Body of pancreas (tissue), 4 donors: ENCODE data around the gene COL4A2. TPM values are rescaled to one million over a fixed set of nuclear protein-coding genes. Genes with fewer than 3 reads are reported as not detected.
A peak's percentile ranks its signal among the peaks of the same experiment; 100 is the strongest.

Experiments used
- ATAC-seq: fragments of 150-250 bp; one replicate; pipeline ENCODE4 v1.9.1; 2016
- DNase-seq, 4 donors: peaks; one replicate each; pipeline ENCODE4 v3.0.0-alpha.2; 2019
- H3K27ac ChIP-seq, 4 donors: fragments of 200-600 bp; sonication (generic); 1 replicate in 3 of 4; 2 replicates in 1 of 4; pipeline versions ENCODE4 v1.5.1 to v1.6.1; 2016 to 2019; ENCODE audit warnings: mild to moderate bottlenecking in 1 of 4, mixed read lengths in 1 of 4, moderate library complexity in 1 of 4
- H3K27me3 ChIP-seq, 2 donors: fragments of 200-600 bp; sonication (generic); one replicate each; pipeline ENCODE4 v1.6.0; 2016; ENCODE audit warnings: mild to moderate bottlenecking in 1 of 2
- H3K36me3 ChIP-seq, 2 donors: fragments of 200-600 bp; sonication (generic); replicated peaks in 1 of 2; 2 replicates each; pipeline ENCODE4 v1.5.1; 2016; ENCODE audit warnings: low read depth in 2 of 2; ENCODE audit not compliant: insufficient read depth in 1 of 2
- H3K4me1 ChIP-seq: fragments of 200-600 bp; sonication (generic); one replicate; pipeline ENCODE4 v1.6.0; 2016
- H3K4me3 ChIP-seq, 2 donors: fragments of 200-600 bp; sonication (generic); 1 replicate in 1 of 2; 2 replicates in 1 of 2; pipeline ENCODE4 v1.5.1; 2016 to 2019
- H3K9me3 ChIP-seq, 3 donors: fragments of 200-600 bp; sonication (generic); 1 replicate in 2 of 3; 2 replicates in 1 of 3; pipeline ENCODE4 v1.5.1; 2016
- CTCF ChIP-seq, 7 experiments: fragments of 450-650 bp in 4 of 7; fragments of 200-600 bp in 3 of 7; sonication (generic) in 3 of 7; IDR thresholded peaks; one replicate each; pipeline ENCODE4 v1.5.1; 2016 to 2019; ENCODE audit warnings: antibody characterized with exemption in 7 of 7
- POLR2A ChIP-seq, 3 donors: fragments of 450-650 bp; IDR thresholded peaks; one replicate each; pipeline ENCODE4 v1.6.1; 2016; ENCODE audit warnings: antibody characterized with exemption in 3 of 3, mild to moderate bottlenecking in 2 of 3
- WGBS, 2 donors: methylation state at CpG; one replicate each; pipeline ENCODE4 v1.1.5; 2017; 5-methylcytosine and 5-hydroxymethylcytosine counted together
- intact Hi-C: fragments of 100-400 bp; cut with DNase I; formaldehyde crosslinking; loops from one replicate; pipeline ENCODE4 v1.15.1; 2023
- total RNA-seq, 2 donors: library from RNA; depleted of rRNA; stranded (reverse); fragments of >200 nt; gene quantifications; one replicate each; pipeline ENCODE4 v1.1.0, GENCODE V29; 2016

Gene COL4A2
- total RNA-seq, 2 donors from 2014 or later: 69.3 to 230 TPM

GRCh38 chr13:110418944-110419343 is 111.9 kb downstream of the COL4A2 start:
- H3K36me3 ChIP-seq: no peaks in the 10 kb centered on the region
- TF ChIP-seq CTCF (IDR thresholded peaks at IDR 0.05): no peak
- TF ChIP-seq POLR2A (IDR thresholded peaks at IDR 0.05): no peak
- no peak overlapping the region for H3K4me3 ChIP-seq
- no peak for ATAC-seq
- H3K27me3 ChIP-seq: no peaks in the 10 kb centered on the region
- no peaks in the 10 kb centered on the region for H3K4me1 ChIP-seq
- peak overlapping the region in 1 of 4 donors; percentile 24 for H3K27ac ChIP-seq
- no peak for DNase-seq
- no peaks in the 10 kb centered on the region for H3K9me3 ChIP-seq
- intact Hi-C loops: no loop called here
- WGBS, 2 donors: 79 to 87% methylated on average over 9 of the region's 9 CpGs

- Histone ChIP-seq H3K27ac (peak overlapping the region in 2 of 4 donors; percentile 24 to 35), H3K4me1 (no peaks in the 10 kb centered on the region), H3K27me3 (no peaks in the 10 kb centered on the region), H3K4me3 (no peak overlapping the region), H3K9me3 (no peaks in the 10 kb centered on the region), H3K36me3 (no peaks in the 10 kb centered on the region)
- no peak for ATAC-seq
- TF ChIP-seq POLR2A (IDR thresholded peaks at IDR 0.05) (no peak), CTCF (IDR thresholded peaks at IDR 0.05) (no peak)
- intact Hi-C loops: no loop called here
- DNase-seq: no peak
- 76 to 84% methylated on average over 14 of the region's 14 CpGs for WGBS, 2 donors
Observed at GRCh38 chr13:110419381-110419791, 112.3 kb downstream of the COL4A2 start.

GRCh38 chr13:110419946-110420345 is 112.9 kb downstream of the COL4A2 start:
- peak overlapping the region in 2 of 4 donors; percentile 24 to 35 for H3K27ac ChIP-seq
- no peaks in the 10 kb centered on the region for H3K4me1 ChIP-seq
- no peak for TF ChIP-seq CTCF (IDR thresholded peaks at IDR 0.05)
- no peak for TF ChIP-seq POLR2A (IDR thresholded peaks at IDR 0.05)
- H3K9me3 ChIP-seq: no peaks in the 10 kb centered on the region
- no peaks in the 10 kb centered on the region for H3K27me3 ChIP-seq
- H3K36me3 ChIP-seq: no peaks in the 10 kb centered on the region
- intact Hi-C loops: no loop called here
- ATAC-seq (no peak), DNase-seq (no peak)
- no peak overlapping the region for H3K4me3 ChIP-seq
- WGBS, 2 donors: 78 to 88% methylated on average over 7 of the region's 7 CpGs

- 60 to 67% methylated on average over 6 of the region's 6 CpGs for WGBS, 2 donors
Observed at GRCh38 chr13:110420626-110421025, 113.5 kb downstream of the COL4A2 start.

More at GRCh38 chr13:110420626-110421025, 113.5 kb downstream of the COL4A2 start:
- TF ChIP-seq CTCF (IDR thresholded peaks at IDR 0.05): no peak
- no peak for TF ChIP-seq POLR2A (IDR thresholded peaks at IDR 0.05)
- Histone ChIP-seq H3K27me3 (no peaks in the 10 kb centered on the region), H3K4me1 (no peaks in the 10 kb centered on the region), H3K4me3 (no peak overlapping the region), H3K9me3 (no peaks in the 10 kb centered on the region), H3K36me3 (no peaks in the 10 kb centered on the region), H3K27ac (no peak overlapping the region)
- ATAC-seq (no peak), DNase-seq (no peak)
- intact Hi-C loops: no loop called here
